NT2/D1 (cell line): ENCODE measurements around the gene IL21R.

Experiments
- SUZ12 ChIP-seq: IDR thresholded peaks from 2 replicates; pipeline ENCODE4 v1.6.1; 2011; ENCODE audit not compliant: insufficient read length, insufficient read depth; ENCODE audit errors: extremely low read depth
- ZNF274 ChIP-seq: IDR thresholded peaks from 2 replicates; pipeline ENCODE4 v1.6.1; 2011; ENCODE audit warnings: mild to moderate bottlenecking, low read depth, low read length

DNA sequence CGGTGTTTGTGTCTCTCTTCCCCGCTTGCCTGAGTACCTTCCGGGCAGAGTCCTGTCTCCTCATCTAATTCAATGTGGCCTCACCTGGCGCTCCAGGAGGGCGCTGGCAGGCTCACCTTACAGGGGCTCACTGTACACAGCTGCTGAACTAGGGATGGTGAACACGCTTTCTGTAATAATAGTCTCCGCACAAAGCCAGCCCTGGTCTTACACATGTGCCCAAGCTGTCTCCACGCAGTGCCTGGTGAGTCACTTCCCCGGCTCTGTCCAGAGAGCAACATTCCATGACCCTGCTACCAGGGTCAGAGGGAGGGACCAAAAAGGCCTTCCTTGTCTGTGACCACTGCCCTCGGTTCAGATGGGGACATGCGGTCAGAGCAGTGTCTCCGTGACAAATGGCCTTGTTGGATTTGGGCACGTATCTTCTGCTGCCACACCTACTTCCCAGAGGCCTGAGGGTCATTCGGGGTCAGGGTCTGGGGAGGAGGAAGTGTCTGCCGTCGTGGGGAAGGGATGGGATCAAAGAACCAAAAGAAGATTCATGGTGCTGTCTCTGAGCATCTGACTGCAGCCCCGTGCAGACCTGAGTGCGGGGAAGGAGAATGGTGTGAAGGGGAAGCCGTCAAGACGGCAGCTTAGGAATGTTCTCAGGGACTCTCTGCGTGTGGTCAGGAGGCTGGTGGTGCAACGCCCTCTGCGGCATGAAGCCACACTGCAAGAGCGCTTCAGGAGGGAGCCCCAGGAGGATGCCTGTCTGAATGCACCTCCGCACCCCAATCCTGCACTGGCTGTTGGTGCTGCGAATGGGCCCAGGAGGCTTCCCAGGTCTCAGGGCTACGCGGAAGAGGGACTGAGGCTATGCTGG, 68.8 kb downstream of the IL21R start:
- TF ChIP-seq ZNF274: no peak
- TF ChIP-seq SUZ12: no peak
